ENCODE results near the gene HTR3C. TPM values are rescaled to one million over a fixed set of nuclear protein-coding genes. Genes with fewer than 3 reads are reported as not detected.
"Not testable (repeated sequence)": the region's sequence is repeated elsewhere in the genome, so short reads cannot be mapped to it uniquely, and the experiment has no call there.

Gene HTR3C, protein sequence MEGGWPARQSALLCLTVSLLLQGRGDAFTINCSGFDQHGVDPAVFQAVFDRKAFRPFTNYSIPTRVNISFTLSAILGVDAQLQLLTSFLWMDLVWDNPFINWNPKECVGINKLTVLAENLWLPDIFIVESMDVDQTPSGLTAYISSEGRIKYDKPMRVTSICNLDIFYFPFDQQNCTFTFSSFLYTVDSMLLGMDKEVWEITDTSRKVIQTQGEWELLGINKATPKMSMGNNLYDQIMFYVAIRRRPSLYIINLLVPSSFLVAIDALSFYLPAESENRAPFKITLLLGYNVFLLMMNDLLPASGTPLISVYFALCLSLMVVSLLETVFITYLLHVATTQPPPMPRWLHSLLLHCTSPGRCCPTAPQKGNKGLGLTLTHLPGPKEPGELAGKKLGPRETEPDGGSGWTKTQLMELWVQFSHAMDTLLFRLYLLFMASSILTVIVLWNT
- total RNA-seq: 0.44 TPM
- long read RNA-seq: 0 reads

DNA sequence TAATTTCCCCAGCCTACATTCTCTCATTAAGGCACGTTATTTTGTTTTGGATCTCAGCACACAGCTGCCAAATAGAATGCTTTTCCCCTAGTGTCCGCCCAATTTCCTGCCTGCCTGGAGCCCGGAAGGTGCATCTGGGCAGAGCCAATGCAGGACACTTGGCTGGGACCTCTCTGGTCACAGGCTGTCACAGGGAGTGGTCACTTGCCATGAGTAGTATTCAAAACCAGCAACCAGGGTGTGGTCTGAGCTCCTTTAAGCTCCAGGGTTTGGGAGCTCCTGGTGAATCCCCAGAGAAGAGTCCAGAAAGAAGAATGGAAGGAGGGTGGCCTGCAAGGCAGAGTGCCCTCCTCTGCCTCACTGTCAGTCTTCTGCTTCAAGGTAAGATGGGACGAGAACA, at the start of gene HTR3C:
Gene HTR3C (plus strand): TSS at position 281 of the 400 bp plus-strand sequence. CDS start 34 bp downstream, at position 315.
- no peak within 1 kb of the TSS for H3K27ac ChIP-seq
- no peaks in the 10 kb centered on the region for H3K36me3 ChIP-seq
- intact Hi-C loops (cut with DNase I): no loop called here
- TF ChIP-seq, protein P1, sequence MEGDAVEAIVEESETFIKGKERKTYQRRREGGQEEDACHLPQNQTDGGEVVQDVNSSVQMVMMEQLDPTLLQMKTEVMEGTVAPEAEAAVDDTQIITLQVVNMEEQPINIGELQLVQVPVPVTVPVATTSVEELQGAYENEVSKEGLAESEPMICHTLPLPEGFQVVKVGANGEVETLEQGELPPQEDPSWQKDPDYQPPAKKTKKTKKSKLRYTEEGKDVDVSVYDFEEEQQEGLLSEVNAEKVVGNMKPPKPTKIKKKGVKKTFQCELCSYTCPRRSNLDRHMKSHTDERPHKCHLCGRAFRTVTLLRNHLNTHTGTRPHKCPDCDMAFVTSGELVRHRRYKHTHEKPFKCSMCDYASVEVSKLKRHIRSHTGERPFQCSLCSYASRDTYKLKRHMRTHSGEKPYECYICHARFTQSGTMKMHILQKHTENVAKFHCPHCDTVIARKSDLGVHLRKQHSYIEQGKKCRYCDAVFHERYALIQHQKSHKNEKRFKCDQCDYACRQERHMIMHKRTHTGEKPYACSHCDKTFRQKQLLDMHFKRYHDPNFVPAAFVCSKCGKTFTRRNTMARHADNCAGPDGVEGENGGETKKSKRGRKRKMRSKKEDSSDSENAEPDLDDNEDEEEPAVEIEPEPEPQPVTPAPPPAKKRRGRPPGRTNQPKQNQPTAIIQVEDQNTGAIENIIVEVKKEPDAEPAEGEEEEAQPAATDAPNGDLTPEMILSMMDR (IDR thresholded peaks at IDR 0.05): no peak
- DNase-seq: no peak
- H3K4me1 ChIP-seq: no peaks in the 10 kb centered on the region
- no peak for ATAC-seq
- H3K27me3 ChIP-seq (ENCODE audit: low read depth): no peaks in the 10 kb centered on the region
- no peaks in the 10 kb centered on the region for H3K9me3 ChIP-seq
- H3K4me3 ChIP-seq: no peak within 1 kb of the TSS

DNA sequence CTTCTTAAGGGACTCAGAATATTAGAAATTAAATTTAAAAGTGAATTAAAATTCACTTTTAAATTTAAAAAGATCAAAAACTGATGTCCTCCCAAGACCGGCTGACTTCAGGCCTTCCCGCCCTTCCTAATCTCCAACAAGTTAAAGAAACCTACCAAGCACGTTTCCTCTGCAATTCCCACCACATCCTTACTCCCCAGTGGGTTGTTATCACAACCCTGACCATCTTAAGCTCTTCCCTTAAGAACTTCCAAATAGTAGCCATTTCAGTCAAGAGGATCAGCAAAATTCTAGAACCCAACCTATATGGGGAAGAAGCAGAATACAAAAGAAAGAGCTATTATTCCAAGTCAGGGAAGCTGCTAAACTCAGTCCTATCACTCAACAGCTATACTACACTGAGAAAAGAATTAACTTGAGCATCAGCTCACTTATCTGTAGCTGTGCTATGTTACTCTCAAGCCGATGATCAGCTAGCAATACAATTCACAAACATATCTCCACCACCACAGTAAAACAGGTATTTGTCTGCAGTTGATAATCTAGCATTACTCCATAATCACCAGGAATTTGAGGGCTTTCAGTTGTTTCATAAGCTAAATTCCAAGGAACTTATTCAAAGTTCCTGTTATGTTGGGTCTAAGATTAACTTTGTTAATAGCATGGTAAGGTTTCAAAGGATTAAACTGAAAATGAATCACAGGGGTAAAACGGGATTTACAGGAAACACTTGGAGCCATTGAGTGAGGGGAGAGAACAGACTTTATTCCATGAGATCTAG, 49.5 kb upstream of the HTR3C start:
- TF ChIP-seq, protein P1 (IDR thresholded peaks at IDR 0.05): no peak
- intact Hi-C loops (cut with DNase I): no loop called here
- peaks cover 41% of the 10 kb centered on the region for H3K4me1 ChIP-seq
- ATAC-seq (no peak), DNase-seq (no peak)
- no peaks in the 10 kb centered on the region for H3K9me3 ChIP-seq
- H3K36me3 ChIP-seq: no peaks in the 10 kb centered on the region
- no peak overlapping the region for H3K27ac ChIP-seq
- no peaks in the 10 kb centered on the region for H3K27me3 ChIP-seq (ENCODE audit: low read depth)
- H3K4me3 ChIP-seq: no peak overlapping the region

DNA sequence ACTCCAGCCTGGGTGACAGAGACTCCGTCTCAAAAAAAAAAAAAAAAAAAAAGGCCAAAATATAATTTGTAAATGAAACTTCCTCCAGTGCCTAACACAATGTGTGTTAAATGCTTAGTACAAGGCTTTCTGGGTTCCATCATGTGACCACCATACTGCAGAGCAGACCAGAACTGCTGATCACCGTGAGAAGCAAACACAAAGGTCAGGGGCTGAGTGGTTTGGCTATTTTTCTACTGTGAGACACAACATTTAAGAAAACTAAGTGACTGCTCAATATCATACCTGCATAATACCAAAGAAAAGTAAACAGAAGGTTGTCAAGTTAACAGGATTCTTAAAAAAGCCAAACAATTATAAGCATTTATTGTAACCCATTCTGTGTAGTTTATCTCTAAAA, 48.4 kb upstream of the HTR3C start:
- intact Hi-C loops (cut with DNase I): no loop called here
- H3K27me3 ChIP-seq (ENCODE audit: low read depth): no peaks in the 10 kb centered on the region
- no peak overlapping the region for H3K4me3 ChIP-seq
- no peak overlapping the region for H3K27ac ChIP-seq
- H3K4me1 ChIP-seq: peaks cover 41% of the 10 kb centered on the region
- DNase-seq: no peak
- TF ChIP-seq, protein P1 (IDR thresholded peaks at IDR 0.05): no peak
- no peaks in the 10 kb centered on the region for H3K9me3 ChIP-seq
- peak in 1 of 2 donors; percentile 47 for ATAC-seq
- H3K36me3 ChIP-seq: no peaks in the 10 kb centered on the region

GRCh38 chr3:184005941-184006507, 46.8 kb upstream of the HTR3C start:
- peaks cover under 1% of the 10 kb centered on the region for H3K36me3 ChIP-seq
- peak overlapping the region; percentile 13 for H3K27ac ChIP-seq
- H3K9me3 ChIP-seq: no peaks in the 10 kb centered on the region
- H3K4me1 ChIP-seq: peaks cover 41% of the 10 kb centered on the region
- intact Hi-C loops (cut with DNase I): no loop called here
- no peaks in the 10 kb centered on the region for H3K27me3 ChIP-seq (ENCODE audit: low read depth)
- ATAC-seq (peak; percentile 92 to 94), DNase-seq (peak; percentile 85)
- peak overlapping the region; percentile 33 for H3K4me3 ChIP-seq
- TF ChIP-seq, protein P1 (IDR thresholded peaks at IDR 0.05): no peak

GRCh38 chr3:184007143-184007813, 45.6 kb upstream of the HTR3C start:
- intact Hi-C loops (cut with DNase I); ATAC-seq; H3K27ac ChIP-seq; H3K27me3 ChIP-seq (ENCODE audit: low read depth); H3K4me3 ChIP-seq; H3K36me3 ChIP-seq; H3K9me3 ChIP-seq; DNase-seq: not testable (repeated sequence)
- H3K4me1 ChIP-seq: peaks cover 41% of the 10 kb centered on the region
